ENCODE data around the gene SDS.
A peak's percentile ranks its signal among the peaks of the same experiment; 100 is the strongest.

Gene SDS

GRCh38 chr12:113422030-113422885 is 18.6 kb upstream of the SDS start, which contains the start of gene SDSL:
Gene SDSL (plus strand): TSS chr12:113422380. CDS start chr12:113427983, 5,603 bp downstream.
- peak within 1 kb of the TSS; percentile 76 for H3K4me3 ChIP-seq (ENCODE audit: low read depth, low read length)
- TF ChIP-seq, protein P1, sequence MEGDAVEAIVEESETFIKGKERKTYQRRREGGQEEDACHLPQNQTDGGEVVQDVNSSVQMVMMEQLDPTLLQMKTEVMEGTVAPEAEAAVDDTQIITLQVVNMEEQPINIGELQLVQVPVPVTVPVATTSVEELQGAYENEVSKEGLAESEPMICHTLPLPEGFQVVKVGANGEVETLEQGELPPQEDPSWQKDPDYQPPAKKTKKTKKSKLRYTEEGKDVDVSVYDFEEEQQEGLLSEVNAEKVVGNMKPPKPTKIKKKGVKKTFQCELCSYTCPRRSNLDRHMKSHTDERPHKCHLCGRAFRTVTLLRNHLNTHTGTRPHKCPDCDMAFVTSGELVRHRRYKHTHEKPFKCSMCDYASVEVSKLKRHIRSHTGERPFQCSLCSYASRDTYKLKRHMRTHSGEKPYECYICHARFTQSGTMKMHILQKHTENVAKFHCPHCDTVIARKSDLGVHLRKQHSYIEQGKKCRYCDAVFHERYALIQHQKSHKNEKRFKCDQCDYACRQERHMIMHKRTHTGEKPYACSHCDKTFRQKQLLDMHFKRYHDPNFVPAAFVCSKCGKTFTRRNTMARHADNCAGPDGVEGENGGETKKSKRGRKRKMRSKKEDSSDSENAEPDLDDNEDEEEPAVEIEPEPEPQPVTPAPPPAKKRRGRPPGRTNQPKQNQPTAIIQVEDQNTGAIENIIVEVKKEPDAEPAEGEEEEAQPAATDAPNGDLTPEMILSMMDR (IDR thresholded peaks at IDR 0.05; ENCODE audit: control insufficient read depth, extremely low read depth, insufficient read depth) = no peak

GRCh38 chr12:113420996-113421595 is 17.4 kb upstream of the SDS start:
- no peak overlapping the region for H3K4me3 ChIP-seq (ENCODE audit: low read depth, low read length)
- DNase-seq (ENCODE audit: low read depth) = no peak
- TF ChIP-seq, protein P1 (IDR thresholded peaks at IDR 0.05; ENCODE audit: control insufficient read depth, extremely low read depth, insufficient read depth) = no peak

More at GRCh38 chr12:113422030-113422885, 18.6 kb upstream of the SDS start, which contains the start of gene SDSL:
- DNase-seq (ENCODE audit: low read depth) = peak; percentile 48

DNA sequence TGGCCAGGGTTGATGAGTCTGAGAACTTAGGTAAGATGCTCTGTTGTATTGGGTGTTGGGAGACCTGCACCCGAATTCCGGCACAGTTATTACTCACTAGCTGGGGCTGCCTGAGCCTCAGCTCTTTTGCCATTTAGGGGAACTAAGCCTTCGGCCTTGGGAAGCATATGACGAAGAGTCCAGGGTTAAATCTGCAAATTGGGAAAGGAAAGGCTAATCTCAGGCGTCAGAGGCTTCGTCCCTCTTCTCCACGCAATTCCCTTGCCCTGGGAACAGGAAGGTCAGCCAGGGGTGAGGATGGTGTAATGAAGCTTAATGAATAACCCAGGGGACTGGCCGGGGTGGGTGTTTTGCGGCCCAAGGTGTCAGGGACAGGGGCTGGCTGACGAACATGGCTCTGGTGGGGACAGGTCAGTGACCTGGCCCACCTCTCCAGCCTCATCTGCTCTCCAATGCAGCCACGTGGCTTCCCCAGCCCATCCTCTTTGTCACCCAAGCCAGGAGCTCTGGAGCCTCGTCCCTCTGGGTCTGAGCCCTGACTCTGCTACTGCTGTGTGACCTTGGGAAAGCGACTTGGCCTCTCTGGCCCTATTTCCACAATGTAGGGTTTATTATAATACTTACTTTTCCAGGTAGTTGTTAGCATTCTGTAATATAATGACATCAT is 14.7 kb upstream of the SDS start:
- TF ChIP-seq, protein P1 (IDR thresholded peaks at IDR 0.05; ENCODE audit: control insufficient read depth, extremely low read depth, insufficient read depth) = no peak
- no peak overlapping the region for H3K4me3 ChIP-seq (ENCODE audit: low read depth, low read length)
- no peak for DNase-seq (ENCODE audit: low read depth)

DNA sequence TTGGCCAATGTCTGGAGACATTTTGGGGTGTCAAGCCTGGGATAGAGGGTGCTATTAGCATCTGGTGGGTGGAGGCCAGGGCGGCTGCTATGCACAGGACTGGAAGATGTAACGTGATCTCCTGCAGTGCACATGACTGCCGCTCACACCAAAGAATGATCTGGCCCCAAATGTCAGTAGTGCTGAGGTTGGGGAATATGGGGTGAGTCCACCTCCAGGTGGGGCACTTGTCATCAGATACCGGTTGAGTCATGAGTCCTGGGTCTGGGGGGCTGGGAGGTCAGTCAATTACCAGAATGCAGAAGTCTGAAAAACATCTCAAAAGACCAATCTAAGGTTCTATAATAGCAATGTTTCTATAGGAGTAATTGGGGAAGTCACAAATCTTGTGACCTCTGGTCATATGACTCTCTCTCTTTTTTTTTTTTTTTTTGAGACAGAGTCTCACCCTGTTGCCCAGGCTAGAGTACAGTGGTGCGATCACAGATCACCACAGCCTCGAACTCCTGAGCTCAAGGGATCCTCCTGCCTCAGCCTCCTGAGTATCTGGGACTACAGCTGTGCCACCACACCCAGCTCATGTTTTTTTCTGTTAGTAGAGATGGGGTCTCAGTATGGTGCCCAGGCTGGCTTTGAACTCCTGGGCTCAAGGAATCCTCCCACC is 12.5 kb upstream of the SDS start:
- no peak overlapping the region for H3K4me3 ChIP-seq (ENCODE audit: low read depth, low read length)
- DNase-seq (ENCODE audit: low read depth) = no peak
- TF ChIP-seq, protein P1 (IDR thresholded peaks at IDR 0.05; ENCODE audit: control insufficient read depth, extremely low read depth, insufficient read depth) = no peak

- no peak for DNase-seq (ENCODE audit: low read depth)
- TF ChIP-seq, protein P1 (IDR thresholded peaks at IDR 0.05; ENCODE audit: control insufficient read depth, extremely low read depth, insufficient read depth) = no peak
- H3K4me3 ChIP-seq (ENCODE audit: low read depth, low read length) = no peak overlapping the region
Measured at GRCh38 chr12:113414519-113415038, 10.9 kb upstream of the SDS start.

DNA sequence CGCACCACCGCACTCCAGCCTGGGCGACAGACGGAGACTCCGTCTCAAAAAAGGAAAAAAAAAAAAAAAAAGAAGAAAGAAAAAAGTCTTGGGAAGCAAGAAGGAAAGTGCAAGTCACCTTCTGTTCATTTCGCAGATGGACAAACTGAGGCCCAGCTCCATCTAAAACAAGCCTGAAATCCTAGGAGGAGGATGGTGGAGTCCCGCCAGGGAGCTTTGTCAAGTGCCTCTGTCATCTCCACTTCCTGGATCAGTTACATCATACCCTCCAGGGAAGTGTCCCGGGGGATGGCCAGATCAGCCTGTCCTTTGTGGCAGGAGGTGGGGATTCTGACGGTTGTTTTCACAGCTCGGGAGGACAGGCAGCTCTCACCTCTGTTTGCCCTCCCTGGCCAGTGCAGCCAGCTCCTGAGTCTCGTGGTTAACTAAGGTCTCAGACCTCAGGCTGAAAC is 9.8 kb upstream of the SDS start:
- TF ChIP-seq, protein P1 (IDR thresholded peaks at IDR 0.05; ENCODE audit: control insufficient read depth, extremely low read depth, insufficient read depth) = no peak
- H3K4me3 ChIP-seq (ENCODE audit: low read depth, low read length) = no peak overlapping the region
- DNase-seq (ENCODE audit: low read depth) = no peak
